GM18867 (cell line): ENCODE measurements around the gene ARHGEF10L.
"Not testable (repeated sequence)": the region's sequence is repeated elsewhere in the genome, so short reads cannot be mapped to it uniquely, and the experiment has no call there.

Experiments used
- ATAC-seq: cut with Tn5 transposase; IDR thresholded peaks from one replicate; pipeline ENCODE4 v1.9.1; 2021; ENCODE audit warnings: mild to moderate bottlenecking, moderate library complexity; ENCODE audit not compliant: unreplicated experiment

ARHGEF10L gene

DNA sequence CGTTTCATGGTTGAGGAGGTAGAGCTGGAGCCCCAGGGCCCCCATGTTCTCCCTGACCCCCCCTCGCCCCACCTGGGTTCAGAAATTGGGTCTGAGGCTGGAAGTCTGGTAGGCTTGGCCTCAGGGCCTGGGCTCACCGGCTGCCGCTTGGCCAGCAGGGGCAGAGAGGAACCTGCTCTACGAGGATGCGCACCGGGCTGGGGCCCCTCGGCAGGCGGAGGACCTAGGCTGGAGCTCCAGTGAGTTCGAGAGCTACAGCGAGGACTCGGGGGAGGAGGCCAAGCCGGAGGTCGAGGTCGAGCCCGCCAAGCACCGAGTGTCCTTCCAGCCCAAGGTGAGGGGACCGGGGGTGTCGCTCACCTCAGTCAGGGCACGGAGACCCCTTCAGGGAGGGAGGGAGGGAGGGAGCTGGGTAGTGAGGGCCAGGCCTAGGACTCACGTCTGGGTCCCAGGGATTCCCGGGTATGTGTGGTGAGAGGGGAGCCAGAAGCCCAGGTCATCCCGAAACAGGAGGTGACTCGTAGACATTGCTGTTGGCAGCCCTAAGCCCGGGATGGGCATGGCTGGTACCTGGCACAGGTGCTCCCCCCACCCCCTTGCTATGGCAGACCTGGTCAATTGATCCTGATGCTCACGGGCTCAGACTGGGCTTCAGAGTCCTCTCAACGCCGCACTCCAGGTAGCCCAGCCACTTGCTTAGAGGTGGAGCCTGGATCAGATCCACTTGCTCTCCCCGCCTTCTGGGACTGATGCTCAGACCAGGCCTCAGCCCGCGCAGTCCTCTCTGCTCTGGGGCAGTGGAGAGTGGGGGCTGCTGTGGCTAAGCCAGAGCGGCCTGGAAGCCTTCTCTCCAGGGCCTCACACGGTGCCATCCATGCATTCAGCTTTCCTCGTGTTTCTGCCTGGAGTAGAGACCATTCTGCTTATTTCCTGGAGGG lies 68.4 kb downstream of the ARHGEF10L start:
- ATAC-seq, result no peak

DNA sequence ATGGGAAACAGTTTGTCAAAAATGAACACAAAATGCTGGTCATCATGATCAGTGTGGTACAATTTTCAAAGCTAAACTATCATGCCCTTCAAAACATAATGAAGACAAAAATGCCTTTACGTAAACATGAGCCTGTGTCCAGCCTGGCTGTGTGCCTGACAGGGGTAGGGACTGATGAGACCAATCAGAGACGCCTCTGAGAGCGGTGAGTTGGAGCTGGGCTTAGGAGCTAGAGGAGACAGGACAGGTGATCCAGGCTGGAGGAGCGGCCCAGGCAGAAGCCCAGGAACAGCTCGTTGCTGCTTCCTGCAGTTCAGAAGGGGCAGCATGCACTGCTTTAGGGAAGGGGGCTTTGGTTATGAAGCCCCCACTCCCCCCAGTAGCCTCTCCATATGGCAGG lies 70.0 kb downstream of the ARHGEF10L start:
- ATAC-seq, result no peak

DNA sequence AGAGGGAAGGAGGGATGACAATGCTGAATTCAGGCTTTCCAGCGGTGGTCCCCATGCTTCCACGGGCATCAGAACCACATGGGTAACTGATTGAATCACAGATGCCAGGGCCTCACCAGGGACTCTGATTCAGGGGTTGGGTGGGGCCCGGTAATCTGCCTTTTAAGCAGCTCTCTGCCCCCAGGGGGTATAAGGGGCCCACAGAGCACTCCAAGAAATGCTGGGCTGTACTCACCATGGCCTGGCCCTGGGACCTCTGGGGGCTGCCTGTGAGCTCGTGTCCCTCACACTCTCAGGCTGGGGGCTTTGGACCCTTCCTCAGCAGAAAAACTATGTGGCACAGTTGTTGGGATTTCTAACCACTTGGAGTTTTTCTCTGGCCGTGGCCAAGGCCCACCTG lies 70.6 kb downstream of the ARHGEF10L start:
- no peak for ATAC-seq

DNA sequence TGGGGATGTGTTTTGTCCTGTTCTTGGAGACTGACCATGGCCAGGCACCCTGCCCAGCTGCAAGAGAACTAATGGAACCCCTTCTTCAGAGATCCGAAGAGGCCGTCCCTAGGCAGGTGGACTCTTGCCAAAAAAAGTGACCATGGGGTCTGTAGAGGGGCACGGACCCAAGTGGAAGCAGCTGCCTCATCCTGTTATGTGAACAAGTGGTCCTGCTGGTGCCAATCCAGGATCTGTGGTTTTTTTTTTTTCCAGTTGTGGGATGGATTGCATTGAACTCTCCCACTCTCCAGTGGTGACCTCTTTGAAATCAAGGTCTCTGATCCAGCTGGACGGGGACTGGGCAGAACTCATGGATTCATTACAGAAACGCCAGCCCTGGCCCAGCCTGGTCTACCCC lies 71.2 kb downstream of the ARHGEF10L start:
- no peak for ATAC-seq

DNA sequence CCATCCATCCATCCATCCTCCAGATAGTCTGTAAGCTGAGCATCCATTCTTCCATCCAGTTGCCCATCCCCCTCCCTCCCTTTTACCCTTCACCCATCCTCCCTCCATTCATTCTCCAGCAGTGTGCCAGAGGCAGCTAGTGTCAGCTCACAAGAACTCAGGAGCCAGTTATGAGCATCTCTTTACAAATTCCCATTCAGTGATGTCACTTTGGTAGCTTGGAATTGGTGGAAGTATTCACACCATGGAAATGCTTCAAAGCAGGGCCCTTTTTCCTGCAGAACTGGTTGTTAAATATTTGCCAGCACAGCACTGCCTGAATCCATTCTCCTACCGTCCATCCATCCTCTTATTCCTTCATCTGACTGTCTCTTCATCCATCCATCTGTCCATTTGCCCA lies 72.5 kb downstream of the ARHGEF10L start:
- ATAC-seq, result no peak

DNA sequence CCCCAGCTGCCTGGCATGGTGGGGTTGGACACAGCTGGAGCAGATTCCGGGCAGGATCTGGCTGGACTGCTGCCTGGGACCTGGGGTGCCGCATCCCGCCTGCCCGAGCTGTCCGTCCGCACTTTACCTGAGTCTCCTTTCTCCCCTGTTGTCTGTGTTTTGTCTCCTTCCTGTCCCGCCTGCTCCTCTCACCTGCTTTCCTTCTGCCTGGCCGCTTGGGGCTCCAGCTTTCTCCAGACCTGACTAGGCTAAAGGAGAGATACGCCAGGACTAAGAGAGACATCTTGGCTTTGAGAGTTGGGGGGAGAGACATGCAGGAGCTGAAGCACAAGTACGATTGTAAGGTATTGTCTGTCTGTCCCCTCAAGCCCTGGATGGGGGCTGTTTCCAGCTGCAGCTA lies 73.3 kb downstream of the ARHGEF10L start:
- no peak for ATAC-seq

DNA sequence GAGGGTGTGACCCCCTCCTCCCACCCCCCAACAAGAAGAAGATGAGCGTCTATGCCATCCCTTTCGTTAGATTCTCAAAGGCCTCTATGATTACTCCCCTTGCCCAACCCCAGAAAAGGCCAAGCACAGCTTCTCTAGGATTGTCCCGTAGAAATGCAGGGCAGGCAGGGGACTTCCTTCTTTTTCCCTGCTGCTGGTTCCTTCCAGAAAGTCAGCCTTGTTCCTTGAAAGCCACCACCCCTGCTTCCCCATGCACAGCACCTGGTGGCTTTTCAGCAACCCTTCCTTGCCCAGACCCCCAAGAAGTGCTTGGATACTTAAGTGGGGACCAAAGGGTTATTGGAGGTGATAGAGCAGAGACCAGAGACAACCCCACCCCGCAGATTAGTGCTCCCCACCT lies 75.1 kb downstream of the ARHGEF10L start:
- ATAC-seq, result no peak

DNA sequence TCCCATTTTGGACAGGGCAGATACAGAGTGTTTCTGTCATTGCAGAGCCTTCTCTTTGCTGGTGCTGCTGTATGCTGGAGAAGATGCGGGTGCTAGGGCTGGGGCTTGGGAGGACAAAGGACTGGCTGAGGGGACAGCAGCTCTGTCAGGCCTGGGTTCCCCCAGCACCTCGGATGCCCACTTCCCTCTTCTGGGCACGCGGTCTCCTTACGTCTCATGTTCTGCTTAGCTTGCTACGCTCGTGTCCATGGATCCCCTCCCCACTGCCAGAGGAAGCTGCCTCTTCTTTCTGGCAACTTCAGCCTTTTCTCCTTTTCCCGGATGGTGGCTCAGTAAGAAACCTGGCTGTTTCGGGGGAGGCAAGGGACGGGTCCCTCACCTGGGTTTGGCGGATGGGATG lies 75.7 kb downstream of the ARHGEF10L start:
- ATAC-seq, result no peak

DNA sequence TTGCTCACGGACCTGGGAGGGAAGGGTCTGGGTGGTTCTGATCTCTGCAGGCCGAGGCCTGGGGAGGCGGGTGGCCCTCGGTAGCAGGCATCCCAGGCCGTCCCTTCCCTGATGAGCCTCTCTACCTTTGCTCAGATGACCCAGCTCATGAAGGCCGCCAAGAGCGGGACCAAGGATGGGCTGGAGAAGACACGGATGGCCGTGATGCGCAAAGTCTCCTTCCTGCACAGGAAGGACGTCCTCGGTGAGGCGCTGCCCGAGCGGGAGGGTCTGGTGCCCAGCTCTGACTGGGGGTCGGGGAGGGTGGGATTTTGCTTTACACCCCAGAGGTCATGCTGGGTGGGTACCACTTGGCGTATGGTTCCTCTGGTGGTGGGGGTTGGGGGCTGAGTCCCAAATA lies 76.5 kb downstream of the ARHGEF10L start:
- no peak for ATAC-seq

DNA sequence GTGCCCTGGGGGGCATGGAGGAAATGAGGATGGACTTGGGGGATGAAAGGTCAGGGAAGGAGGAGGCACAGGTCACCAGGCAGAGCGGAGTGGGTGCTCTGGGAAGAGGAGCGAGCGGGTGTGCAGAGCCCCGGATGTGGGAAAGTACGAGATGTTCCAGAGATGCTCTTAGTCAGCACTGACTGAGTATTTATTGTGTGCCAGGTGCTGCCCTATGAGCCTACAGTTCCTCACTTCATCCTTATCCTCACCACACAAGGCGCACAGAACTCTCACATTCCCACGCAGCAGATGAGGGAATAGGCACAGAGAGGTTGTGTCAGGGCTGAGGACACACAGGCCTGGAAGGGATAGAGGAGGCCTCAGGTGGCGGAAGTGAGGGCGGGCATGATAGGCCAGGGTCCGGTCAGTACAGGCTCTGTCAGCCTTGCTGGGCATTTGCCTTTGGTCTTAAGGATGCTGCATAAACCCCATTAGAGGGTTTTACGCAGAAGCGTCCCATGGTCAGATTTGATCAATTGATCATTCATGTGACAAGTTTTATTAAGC lies 77.3 kb downstream of the ARHGEF10L start:
- no peak for ATAC-seq

DNA sequence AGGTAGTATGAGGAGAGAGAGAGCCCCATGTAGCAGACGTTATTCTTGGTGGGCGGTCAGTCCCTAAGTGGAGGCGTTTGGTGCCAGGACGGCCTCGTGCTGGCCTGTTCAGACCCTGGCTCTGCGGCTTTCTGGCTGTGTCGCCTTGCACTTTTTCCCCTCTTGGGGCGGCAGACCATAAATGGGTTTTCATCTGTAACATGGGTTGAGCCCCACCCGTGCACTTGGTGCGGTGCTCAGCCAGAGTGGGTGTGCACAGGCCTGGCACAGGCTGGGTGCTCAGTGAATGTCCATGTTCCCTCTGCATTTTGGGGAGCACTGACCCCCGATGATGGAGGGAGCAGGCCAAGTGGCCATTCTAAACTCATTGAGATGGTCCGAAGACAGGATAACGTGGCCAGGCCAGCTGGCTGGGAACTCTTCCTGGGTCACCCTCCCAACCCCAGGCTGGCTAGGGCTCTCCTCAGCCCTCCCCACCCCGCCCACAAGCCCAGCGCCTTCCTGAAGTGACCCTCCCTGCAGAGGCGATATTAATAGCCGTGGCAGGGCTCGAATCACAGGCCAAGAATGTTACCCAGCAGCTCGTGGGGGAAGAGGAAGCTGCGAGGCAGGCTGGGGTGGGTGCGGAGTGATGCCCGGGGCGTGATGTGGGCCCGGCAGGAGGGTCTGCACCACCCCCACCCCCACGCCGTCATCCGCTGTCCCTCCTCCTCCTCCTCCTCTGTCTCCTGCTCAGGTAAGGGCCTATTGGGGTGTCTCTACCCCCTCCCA lies 78.5 kb downstream of the ARHGEF10L start:
- no peak for ATAC-seq

DNA sequence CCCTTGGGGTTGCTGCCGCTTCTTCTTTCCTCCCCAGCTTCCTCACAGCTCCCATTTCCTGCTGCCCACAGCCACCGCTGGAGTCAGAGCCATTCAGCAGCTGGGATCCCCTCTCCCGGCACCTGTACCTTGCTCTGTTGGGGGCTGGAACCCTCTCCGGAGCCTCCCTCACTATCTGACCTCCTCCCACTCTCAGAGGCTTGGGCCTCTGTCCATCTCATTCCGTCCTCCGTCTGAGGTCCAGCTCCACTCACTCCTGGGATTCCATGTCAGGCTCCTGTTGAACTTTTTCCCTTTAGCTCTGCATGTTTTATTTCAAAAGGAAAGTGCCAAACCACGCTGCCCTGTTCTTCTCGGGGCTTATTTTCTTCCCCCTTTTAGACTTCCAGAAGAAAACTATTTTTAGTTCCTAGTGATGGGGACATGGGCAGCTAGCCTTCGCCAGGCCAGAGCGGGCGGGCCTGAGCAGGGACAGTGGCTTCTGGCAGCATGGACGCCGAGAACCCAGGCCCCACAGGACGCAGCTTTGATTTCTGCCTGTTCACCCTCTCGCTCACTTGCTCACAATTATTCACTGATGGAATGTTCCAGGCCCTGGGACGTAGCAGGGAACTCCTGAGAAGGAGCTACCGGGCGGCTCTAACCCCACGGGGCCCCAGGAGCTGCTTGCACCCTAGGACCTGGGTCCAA lies 79.2 kb downstream of the ARHGEF10L start:
- no peak for ATAC-seq

DNA sequence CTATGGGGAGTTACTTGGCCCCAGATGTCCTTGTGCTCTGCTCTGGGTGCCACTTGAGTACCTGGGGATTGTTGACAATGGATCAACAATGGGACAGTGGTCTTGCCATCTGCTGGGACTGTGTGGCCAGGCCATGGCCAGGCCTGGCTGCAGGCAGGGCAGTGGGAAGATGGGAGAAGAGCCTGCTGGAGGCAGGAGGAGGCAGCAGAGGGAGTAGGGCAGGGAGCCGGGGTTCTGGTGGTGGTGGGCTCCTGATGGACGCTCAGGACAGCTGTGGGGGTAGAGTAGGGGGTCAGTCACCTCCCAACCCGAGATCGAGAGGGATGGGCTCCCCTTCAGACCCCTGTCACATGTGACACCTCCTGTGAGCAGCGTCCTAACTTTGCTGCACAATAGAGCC lies 81.0 kb downstream of the ARHGEF10L start:
- ATAC-seq, result no peak

DNA sequence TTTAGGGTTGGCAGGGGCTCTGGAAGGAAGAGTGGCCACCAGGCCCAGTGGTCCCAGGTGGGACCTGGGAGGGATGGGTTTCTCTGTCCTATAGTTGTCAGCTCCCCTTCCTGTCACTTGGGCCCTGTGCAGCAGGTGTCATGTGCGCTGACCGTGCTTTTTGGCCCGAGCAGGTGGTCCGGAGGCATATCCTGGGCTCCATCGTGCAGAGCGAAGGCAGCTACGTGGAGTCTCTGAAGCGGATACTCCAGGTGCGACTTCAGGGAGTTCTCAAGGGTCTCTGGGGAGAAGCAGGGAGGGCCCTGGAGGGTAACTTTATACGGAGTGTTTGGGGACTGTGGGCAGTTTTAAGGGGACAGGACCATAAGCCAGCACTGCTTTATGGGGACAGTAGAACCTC lies 82.2 kb downstream of the ARHGEF10L start:
- no peak for ATAC-seq

DNA sequence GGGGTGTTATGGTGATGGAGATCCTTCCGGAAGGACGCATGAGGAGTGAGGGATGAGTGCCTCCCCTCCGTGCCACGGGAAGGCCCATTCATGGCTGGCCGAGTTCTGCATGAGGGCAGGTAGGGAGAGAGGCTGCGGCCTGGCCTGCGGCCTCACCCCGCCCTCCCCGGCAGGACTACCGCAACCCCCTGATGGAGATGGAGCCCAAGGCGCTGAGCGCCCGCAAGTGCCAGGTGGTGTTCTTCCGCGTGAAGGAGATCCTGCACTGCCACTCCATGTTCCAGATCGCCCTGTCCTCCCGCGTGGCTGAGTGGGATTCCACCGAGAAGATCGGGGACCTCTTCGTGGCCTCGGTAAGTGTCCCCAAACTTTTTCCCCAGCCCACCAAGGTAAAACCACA lies 83.3 kb downstream of the ARHGEF10L start:
- no peak for ATAC-seq

DNA sequence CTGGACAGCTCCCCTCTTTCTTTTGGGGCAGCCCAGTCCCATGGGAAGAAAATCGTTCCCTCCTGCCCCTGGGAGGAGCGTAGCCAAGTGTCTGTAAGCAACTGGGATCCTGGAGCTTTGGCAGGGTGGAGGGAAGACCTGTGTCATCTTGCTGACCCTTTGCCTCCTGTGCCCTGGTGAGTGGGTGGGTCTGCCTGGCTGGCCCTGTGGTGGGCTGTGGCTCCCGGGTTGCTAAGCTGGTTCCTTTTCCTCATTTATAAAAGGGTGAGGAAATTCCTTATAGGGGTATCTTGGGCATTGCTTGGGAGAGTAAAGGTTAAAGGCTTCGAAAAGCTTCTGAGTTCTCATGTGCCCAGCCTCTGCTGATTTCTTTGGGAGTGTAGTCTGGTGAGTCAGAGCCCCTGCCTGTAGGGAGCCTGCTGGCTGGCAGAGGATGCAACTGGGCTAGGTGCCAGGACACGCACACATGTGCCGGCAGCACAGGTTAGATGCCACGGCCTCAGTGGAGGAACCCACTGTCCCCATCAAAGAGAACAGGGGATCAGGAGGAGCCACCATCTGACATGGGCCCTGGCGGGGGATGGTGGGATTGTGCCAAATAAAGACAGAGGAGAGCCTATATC lies 85.2 kb downstream of the ARHGEF10L start:
- ATAC-seq, result no peak

DNA sequence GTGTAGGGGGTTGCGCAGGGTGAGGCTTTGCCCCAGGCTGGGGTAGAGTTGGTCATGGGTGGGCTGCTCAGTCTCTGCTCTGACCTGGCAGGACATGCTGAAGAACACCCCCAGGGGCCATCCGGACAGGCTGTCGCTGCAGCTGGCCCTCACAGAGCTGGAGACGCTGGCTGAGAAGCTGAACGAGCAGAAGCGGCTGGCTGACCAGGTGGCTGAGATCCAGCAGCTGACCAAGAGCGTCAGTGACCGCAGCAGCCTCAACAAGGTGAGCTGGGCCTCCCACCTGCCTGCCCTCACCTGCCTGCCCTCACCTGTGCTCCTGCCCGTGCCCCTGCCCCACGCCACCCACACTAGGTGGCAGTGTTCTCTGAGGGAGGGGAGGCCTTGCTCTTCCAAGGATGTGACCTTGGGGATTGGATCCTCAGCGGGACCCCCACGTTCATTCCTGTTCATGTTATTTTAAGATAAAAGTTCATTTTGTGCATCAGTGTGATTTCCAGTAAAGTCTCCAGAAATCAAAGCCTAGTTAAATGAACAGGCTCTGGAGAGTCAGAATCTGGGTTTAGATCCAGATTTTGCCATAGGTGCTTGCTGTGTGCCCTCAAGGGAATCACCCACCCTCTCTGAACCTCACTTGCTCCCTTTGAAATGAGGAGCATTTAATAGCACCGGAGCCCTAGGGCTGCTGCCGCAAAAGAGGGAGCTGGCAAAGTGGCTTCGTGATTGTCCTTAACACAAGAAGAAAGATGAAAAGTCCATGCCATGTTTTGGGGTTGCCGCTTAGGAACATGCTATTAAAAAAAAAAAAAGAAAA lies 87.9 kb downstream of the ARHGEF10L start:
- no peak for ATAC-seq

DNA sequence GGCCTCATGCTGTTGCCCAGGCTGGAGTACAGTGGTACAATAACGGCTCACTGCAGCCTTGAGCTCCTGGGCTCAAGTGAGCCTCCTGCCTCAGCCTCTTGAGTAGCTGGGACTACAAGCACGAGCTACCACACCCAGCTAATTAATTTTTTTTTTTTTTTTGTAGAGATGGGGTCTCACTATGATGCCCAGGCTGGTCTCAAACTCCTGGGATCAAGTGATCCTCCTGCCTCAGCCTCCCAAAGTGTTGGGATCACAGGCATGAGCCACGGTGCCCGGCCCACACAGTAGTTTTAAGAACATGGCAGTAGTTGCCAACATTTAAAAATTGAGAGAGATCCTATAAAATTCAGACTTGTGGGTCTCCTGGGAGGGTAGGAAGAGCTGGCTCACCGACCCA lies 89.5 kb downstream of the ARHGEF10L start:
- ATAC-seq, result not testable (repeated sequence)

DNA sequence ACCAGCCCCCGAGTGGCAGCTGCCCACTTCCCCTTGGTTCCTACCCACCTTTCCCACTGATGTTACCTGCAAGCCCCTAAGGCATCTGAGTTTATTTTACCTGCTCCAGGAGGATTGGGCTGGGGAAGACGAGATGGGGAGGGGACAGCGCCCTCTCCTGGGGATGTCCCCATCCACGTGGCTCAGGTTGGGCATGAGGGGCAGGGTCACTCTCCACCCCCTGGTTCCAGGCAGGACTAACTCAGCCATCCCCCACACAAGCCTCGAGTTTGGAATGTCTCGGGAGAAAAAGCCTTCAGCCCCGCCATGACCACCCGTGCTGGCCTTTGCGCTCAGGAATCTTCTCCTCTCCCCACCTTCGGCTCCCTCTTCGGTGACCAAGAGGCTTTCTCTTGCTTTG lies 90.0 kb downstream of the ARHGEF10L start:
- no peak for ATAC-seq
